WTC11 (cell line): Measurements from ENCODE around the gene RBM19.

Source experiments
- IRF2 ChIP-seq: sonication (generic); formaldehyde crosslinking; IDR thresholded peaks from 2 replicates; pipeline ENCODE4 v1.8.0; 2022; ENCODE audit warnings: low read depth, missing genetic modification reagents, borderline replicate concordance
- MYBL2 ChIP-seq: sonication (generic); formaldehyde crosslinking; IDR thresholded peaks from 2 replicates; pipeline ENCODE4 v1.8.1; 2023; ENCODE audit warnings: mild to moderate bottlenecking, moderate library complexity, missing genetic modification reagents
- NR1H2 ChIP-seq: sonication (generic); formaldehyde crosslinking; IDR thresholded peaks from 2 replicates; pipeline ENCODE4 v1.9.0; 2021; ENCODE audit warnings: mild to moderate bottlenecking, moderate library complexity, missing genetic modification reagents
- NR3C1 ChIP-seq: sonication (generic); formaldehyde crosslinking; conservative IDR thresholded peaks from 2 replicates; pipeline ENCODE4 v1.8.1; 2023; ENCODE audit warnings: low read depth, mild to moderate bottlenecking, missing genetic modification reagents
- OVOL2 ChIP-seq: fragments of 250-450 bp; sonication (Bioruptor Pico); IDR thresholded peaks from 2 replicates; pipeline ENCODE4 v1.9.0; 2021; ENCODE audit warnings: mild to moderate bottlenecking, borderline replicate concordance
- SP1 ChIP-seq: sonication (generic); formaldehyde crosslinking; conservative IDR thresholded peaks from 2 replicates; pipeline ENCODE4 v1.8.1; 2022; ENCODE audit warnings: missing genetic modification reagents
- ZNF138 ChIP-seq: sonication (generic); formaldehyde crosslinking; conservative IDR thresholded peaks from 2 replicates; pipeline ENCODE4 v1.8.1; 2022; ENCODE audit warnings: mild to moderate bottlenecking, moderate library complexity, missing genetic modification reagents
- ZNF263 ChIP-seq: sonication (generic); formaldehyde crosslinking; IDR thresholded peaks from 2 replicates; pipeline ENCODE4 v1.8.1; 2022; ENCODE audit warnings: low read depth, mild to moderate bottlenecking, moderate library complexity, missing genetic modification reagents
- ZNF317 ChIP-seq: sonication (generic); formaldehyde crosslinking; IDR thresholded peaks from 2 replicates; pipeline ENCODE4 v1.8.1; 2023; ENCODE audit warnings: low read depth, mild to moderate bottlenecking, moderate library complexity, missing genetic modification reagents, borderline replicate concordance
- TF ChIP-seq, protein P1 (sequence below): sonication (generic); formaldehyde crosslinking; IDR thresholded peaks from 2 replicates; pipeline ENCODE4 v1.8.1; 2023; ENCODE audit warnings: mild to moderate bottlenecking, missing genetic modification reagents, moderate library complexity
- TF ChIP-seq, protein P2 (sequence below): fragments of 200-600 bp; IDR thresholded peaks from 2 replicates; pipeline ENCODE4 v1.8.0; 2022; ENCODE audit warnings: antibody characterized with exemption
- TF ChIP-seq, protein P3 (sequence below): sonication (generic); formaldehyde crosslinking; IDR thresholded peaks from 2 replicates; pipeline ENCODE4 v1.8.0; 2022; ENCODE audit warnings: mild to moderate bottlenecking, missing genetic modification reagents

DNA sequence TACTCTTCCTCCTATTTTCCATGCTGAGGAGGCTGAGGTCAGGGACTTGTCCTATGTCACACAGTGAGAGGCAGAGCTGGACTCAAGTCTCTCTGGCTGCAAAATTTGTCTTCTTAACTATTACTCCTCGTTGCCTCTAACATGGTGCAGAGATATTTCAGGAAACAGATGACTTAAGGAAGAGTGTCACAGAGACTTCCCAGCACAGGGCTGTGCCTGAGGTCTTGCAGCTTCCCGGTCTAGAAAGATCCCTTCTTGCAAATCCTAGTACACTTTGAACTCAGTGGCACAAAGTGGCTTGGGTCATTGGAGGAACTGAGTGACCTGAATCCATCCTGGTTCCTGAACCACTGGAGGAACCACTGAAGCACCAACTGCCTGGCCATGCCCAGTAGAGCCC, 17.1 kb upstream of the RBM19 start:
- TF ChIP-seq, protein P1, sequence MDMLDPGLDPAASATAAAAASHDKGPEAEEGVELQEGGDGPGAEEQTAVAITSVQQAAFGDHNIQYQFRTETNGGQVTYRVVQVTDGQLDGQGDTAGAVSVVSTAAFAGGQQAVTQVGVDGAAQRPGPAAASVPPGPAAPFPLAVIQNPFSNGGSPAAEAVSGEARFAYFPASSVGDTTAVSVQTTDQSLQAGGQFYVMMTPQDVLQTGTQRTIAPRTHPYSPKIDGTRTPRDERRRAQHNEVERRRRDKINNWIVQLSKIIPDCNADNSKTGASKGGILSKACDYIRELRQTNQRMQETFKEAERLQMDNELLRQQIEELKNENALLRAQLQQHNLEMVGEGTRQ (CRISPR knock-in tag) = no peak
- TF ChIP-seq MYBL2 (CRISPR knock-in tag) (no peak), NR1H2 (CRISPR knock-in tag) (no peak), NR3C1 (no peak), ZNF317 (no peak), IRF2 (CRISPR knock-in tag) (no peak), ZNF263 (no peak), SP1 (CRISPR knock-in tag) (no peak), ZNF138 (CRISPR knock-in tag) (no peak), OVOL2 (CRISPR knock-in tag) (no peak)
- TF ChIP-seq, protein P2, sequence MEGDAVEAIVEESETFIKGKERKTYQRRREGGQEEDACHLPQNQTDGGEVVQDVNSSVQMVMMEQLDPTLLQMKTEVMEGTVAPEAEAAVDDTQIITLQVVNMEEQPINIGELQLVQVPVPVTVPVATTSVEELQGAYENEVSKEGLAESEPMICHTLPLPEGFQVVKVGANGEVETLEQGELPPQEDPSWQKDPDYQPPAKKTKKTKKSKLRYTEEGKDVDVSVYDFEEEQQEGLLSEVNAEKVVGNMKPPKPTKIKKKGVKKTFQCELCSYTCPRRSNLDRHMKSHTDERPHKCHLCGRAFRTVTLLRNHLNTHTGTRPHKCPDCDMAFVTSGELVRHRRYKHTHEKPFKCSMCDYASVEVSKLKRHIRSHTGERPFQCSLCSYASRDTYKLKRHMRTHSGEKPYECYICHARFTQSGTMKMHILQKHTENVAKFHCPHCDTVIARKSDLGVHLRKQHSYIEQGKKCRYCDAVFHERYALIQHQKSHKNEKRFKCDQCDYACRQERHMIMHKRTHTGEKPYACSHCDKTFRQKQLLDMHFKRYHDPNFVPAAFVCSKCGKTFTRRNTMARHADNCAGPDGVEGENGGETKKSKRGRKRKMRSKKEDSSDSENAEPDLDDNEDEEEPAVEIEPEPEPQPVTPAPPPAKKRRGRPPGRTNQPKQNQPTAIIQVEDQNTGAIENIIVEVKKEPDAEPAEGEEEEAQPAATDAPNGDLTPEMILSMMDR = no peak
- TF ChIP-seq, protein P3, sequence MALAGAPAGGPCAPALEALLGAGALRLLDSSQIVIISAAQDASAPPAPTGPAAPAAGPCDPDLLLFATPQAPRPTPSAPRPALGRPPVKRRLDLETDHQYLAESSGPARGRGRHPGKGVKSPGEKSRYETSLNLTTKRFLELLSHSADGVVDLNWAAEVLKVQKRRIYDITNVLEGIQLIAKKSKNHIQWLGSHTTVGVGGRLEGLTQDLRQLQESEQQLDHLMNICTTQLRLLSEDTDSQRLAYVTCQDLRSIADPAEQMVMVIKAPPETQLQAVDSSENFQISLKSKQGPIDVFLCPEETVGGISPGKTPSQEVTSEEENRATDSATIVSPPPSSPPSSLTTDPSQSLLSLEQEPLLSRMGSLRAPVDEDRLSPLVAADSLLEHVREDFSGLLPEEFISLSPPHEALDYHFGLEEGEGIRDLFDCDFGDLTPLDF (CRISPR knock-in tag) = no peak
